Endodermal cell (in vitro differentiated cells): ENCODE measurements around the gene ESYT3. TPM values are rescaled to one million over a fixed set of nuclear protein-coding genes. Genes with fewer than 3 reads are reported as not detected.
"Not testable (repeated sequence)": the region's sequence is repeated elsewhere in the genome, so short reads cannot be mapped to it uniquely, and the experiment has no call there.

Experiments
- DNase-seq: peaks from one replicate; pipeline ENCODE4 v3.0.0-alpha.2; 2017
- H3K27ac ChIP-seq: 2 replicates; pipeline ENCODE4 v1.5.1; 2013; ENCODE audit warnings: mild to moderate bottlenecking, low read depth, low read length, moderate library complexity
- H3K27me3 ChIP-seq: 2 replicates; pipeline ENCODE4 v1.6.1; 2013; ENCODE audit warnings: mild to moderate bottlenecking, low read length, moderate library complexity; ENCODE audit not compliant: insufficient read depth, control insufficient read depth, poor library complexity, severe bottlenecking
- H3K36me3 ChIP-seq: 2 replicates; pipeline ENCODE4 v1.7.0; 2013; ENCODE audit warnings: mild to moderate bottlenecking, low read length, moderate library complexity; ENCODE audit not compliant: control insufficient read depth, insufficient read depth
- H3K4me1 ChIP-seq: one replicate; pipeline ENCODE4 v1.7.0; 2013; ENCODE audit warnings: low read length; ENCODE audit not compliant: control insufficient read depth, insufficient read depth
- H3K4me3 ChIP-seq: 2 replicates; pipeline ENCODE4 v1.5.1; 2013; ENCODE audit warnings: mild to moderate bottlenecking, low read length, moderate library complexity
- H3K9ac ChIP-seq: 2 replicates; pipeline ENCODE4 v1.6.1; 2013; ENCODE audit warnings: mild to moderate bottlenecking, low read length, moderate library complexity; ENCODE audit not compliant: poor library complexity, severe bottlenecking; ENCODE audit errors: extremely low read depth
- H3K9me3 ChIP-seq: 2 replicates; pipeline ENCODE4 v1.6.1; 2013; ENCODE audit warnings: mild to moderate bottlenecking, low read length, moderate library complexity; ENCODE audit not compliant: control insufficient read depth
- H3K27ac Mint-ChIP-seq: 2 replicates; pipeline ENCODE4 v1.8.0; 2020; ENCODE audit warnings: mixed read lengths
- H3K27me3 Mint-ChIP-seq: 2 replicates; pipeline ENCODE4 v1.8.0; 2021; ENCODE audit warnings: mild to moderate bottlenecking, mixed read lengths; ENCODE audit not compliant: insufficient read depth
- H3K36me3 Mint-ChIP-seq: 2 replicates; pipeline ENCODE4 v1.8.0; 2020; ENCODE audit warnings: low read depth, mixed read lengths
- H3K4me1 Mint-ChIP-seq: 2 replicates; pipeline ENCODE4 v1.8.0; 2020; ENCODE audit warnings: mixed read lengths
- H3K4me3 Mint-ChIP-seq: 2 replicates; pipeline ENCODE4 v1.8.0; 2020; ENCODE audit warnings: mild to moderate bottlenecking, moderate library complexity, mixed read lengths
- H3K9me3 Mint-ChIP-seq: 2 replicates; pipeline ENCODE4 v1.8.0; 2020; ENCODE audit warnings: mild to moderate bottlenecking, mixed read lengths
- WGBS, 2 experiments: methylation state at CpG; one replicate each; pipeline versions ENCODE4 v1.1.5 to v1.1.7; 2013; ENCODE audit warnings: missing lambda C conversion rate in 2 of 2, mixed read lengths in 1 of 2; ENCODE audit not compliant: insufficient coverage in 1 of 2, insufficient read length in 1 of 2; 5-methylcytosine and 5-hydroxymethylcytosine counted together
- total RNA-seq, 2 donors: library from RNA; stranded (reverse); fragmentation: NEBNext Ultra II Directional in 1 of 2; extraction: Animal tissue kit (Norgen Biotek cat#: 25700) in 1 of 2; gene quantifications; 2 replicates in 1 of 2; 3 replicates in 1 of 2; pipeline ENCODE4 v1.2.1, GENCODE V29; 2021
- TF ChIP-seq, protein P1 (sequence below): fragments of 200-600 bp; sonication (generic); conservative IDR thresholded peaks from 2 replicates; pipeline ENCODE4 v1.5.0; 2021; ENCODE audit warnings: antibody characterized with exemption, mild to moderate bottlenecking

The ESYT3 gene
- total RNA-seq, 2 donors from 2014 or later: 7.7 to 10.2 TPM

DNA sequence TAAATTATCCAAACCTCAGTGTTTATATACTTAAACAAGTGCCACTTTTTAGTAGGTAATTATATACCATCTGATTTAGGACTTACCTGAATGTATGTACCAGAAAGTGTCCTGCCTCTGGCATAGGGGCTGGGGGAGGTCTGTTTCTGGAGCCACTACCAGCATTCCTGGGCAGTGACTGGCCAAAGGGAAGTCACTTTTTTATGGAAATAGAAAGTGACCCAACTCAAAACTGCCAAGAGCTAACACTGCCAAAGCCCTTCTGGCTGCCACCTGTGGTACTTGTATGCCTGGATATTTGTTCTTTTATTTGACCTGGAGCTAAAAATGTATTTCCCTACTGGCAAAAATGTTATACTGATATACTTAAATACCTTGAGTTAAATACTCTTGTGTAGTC is 42.7 kb downstream of the ESYT3 start:
- TF ChIP-seq, protein P1, sequence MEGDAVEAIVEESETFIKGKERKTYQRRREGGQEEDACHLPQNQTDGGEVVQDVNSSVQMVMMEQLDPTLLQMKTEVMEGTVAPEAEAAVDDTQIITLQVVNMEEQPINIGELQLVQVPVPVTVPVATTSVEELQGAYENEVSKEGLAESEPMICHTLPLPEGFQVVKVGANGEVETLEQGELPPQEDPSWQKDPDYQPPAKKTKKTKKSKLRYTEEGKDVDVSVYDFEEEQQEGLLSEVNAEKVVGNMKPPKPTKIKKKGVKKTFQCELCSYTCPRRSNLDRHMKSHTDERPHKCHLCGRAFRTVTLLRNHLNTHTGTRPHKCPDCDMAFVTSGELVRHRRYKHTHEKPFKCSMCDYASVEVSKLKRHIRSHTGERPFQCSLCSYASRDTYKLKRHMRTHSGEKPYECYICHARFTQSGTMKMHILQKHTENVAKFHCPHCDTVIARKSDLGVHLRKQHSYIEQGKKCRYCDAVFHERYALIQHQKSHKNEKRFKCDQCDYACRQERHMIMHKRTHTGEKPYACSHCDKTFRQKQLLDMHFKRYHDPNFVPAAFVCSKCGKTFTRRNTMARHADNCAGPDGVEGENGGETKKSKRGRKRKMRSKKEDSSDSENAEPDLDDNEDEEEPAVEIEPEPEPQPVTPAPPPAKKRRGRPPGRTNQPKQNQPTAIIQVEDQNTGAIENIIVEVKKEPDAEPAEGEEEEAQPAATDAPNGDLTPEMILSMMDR: no peak
- Histone ChIP-seq H3K27ac (no peak overlapping the region), H3K27me3 (no peaks in the 10 kb centered on the region), H3K4me3 (no peak overlapping the region), H3K9me3 (no peaks in the 10 kb centered on the region), H3K36me3 (peaks cover 8% of the 10 kb centered on the region), H3K9ac (no peak overlapping the region), H3K4me1 (no peaks in the 10 kb centered on the region)
- peaks cover 5% of the 10 kb centered on the region for H3K4me1 Mint-ChIP-seq
- no peaks in the 10 kb centered on the region for H3K9me3 Mint-ChIP-seq
- peaks cover 4% of the 10 kb centered on the region for H3K36me3 Mint-ChIP-seq
- DNase-seq: no peak
- no peaks in the 10 kb centered on the region for H3K27me3 Mint-ChIP-seq
- no peak overlapping the region for H3K4me3 Mint-ChIP-seq
- no peak overlapping the region for H3K27ac Mint-ChIP-seq

GRCh38 chr3:138477801-138478200 is 43.4 kb downstream of the ESYT3 start:
- Mint-ChIP-seq H3K9me3 (no peaks in the 10 kb centered on the region), H3K4me3 (no peak overlapping the region), H3K36me3 (peaks cover 4% of the 10 kb centered on the region), H3K4me1 (peaks cover 5% of the 10 kb centered on the region), H3K27ac (no peak overlapping the region), H3K27me3 (no peaks in the 10 kb centered on the region)
- no peak overlapping the region for H3K27ac ChIP-seq
- H3K9ac ChIP-seq: no peak overlapping the region
- H3K4me1 ChIP-seq: no peaks in the 10 kb centered on the region
- H3K9me3 ChIP-seq: no peaks in the 10 kb centered on the region
- TF ChIP-seq, protein P1: no peak
- DNase-seq: no peak
- WGBS, 2 experiments: 93 to 100% methylated on average over 2 to 3 of the region's 3 CpGs
- H3K27me3 ChIP-seq: no peaks in the 10 kb centered on the region
- peaks cover 8% of the 10 kb centered on the region for H3K36me3 ChIP-seq
- no peak overlapping the region for H3K4me3 ChIP-seq

- TF ChIP-seq, protein P1: peak; percentile 95
- peak; percentile 88 for DNase-seq
- no peaks in the 10 kb centered on the region for H3K27me3 Mint-ChIP-seq
- H3K9me3 Mint-ChIP-seq: peaks cover 8% of the 10 kb centered on the region
- 31% methylated on average over 4 of the region's 4 CpGs; no CpG with 5 or more reads in 1 of the 2 experiments for WGBS, 2 experiments
- no peak overlapping the region for H3K4me3 ChIP-seq
- peaks cover 5% of the 10 kb centered on the region for H3K4me1 Mint-ChIP-seq
- H3K36me3 ChIP-seq: peaks cover 8% of the 10 kb centered on the region
- peaks cover 7% of the 10 kb centered on the region for H3K36me3 Mint-ChIP-seq
- no peaks in the 10 kb centered on the region for H3K4me1 ChIP-seq
- no peak overlapping the region for H3K27ac ChIP-seq
- H3K27me3 ChIP-seq: no peaks in the 10 kb centered on the region
- no peak overlapping the region for H3K4me3 Mint-ChIP-seq
- H3K9ac ChIP-seq: no peak overlapping the region
- H3K9me3 ChIP-seq: peaks cover 7% of the 10 kb centered on the region
- H3K27ac Mint-ChIP-seq: no peak overlapping the region
Measured at GRCh38 chr3:138479438-138479863, 45.0 kb downstream of the ESYT3 start.

DNA sequence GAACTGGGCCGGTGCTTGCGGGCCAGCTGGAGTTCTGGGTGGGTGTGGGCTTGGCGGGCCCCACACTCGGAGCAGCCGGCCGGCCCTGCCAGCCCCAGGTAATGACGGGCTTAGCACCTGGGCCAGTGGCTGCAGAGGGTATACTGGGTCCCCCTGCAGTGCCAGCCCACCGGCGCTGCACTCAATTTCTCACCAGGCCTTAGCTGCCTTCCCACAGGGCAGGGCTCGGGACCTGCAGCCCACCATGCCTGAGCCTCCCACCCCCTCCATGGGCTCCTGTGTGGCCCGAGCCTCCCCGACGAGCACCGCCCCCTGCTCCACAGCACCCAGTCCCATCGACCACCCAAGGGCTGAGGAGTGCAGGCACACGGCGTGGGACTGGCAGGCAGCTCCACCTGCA is 50.3 kb downstream of the ESYT3 start:
- not testable (repeated sequence) for H3K27me3 Mint-ChIP-seq, DNase-seq, H3K4me1 ChIP-seq, H3K4me1 Mint-ChIP-seq, H3K9ac ChIP-seq, H3K27ac ChIP-seq, H3K4me3 Mint-ChIP-seq, H3K27ac Mint-ChIP-seq, H3K4me3 ChIP-seq, H3K27me3 ChIP-seq, H3K36me3 ChIP-seq
- H3K9me3 ChIP-seq: peaks cover 45% of the 10 kb centered on the region
- H3K9me3 Mint-ChIP-seq: peaks cover 55% of the 10 kb centered on the region
- 98 to 100% methylated on average over 4 to 17 of the region's 17 CpGs for WGBS, 2 experiments
- peaks cover 44% of the 10 kb centered on the region for H3K36me3 Mint-ChIP-seq

GRCh38 chr3:138486580-138486979 is 52.2 kb downstream of the ESYT3 start:
- peaks cover 64% of the 10 kb centered on the region for H3K9me3 ChIP-seq
- not testable (repeated sequence) for H3K4me1 Mint-ChIP-seq, H3K9ac ChIP-seq, H3K27ac ChIP-seq, DNase-seq, H3K4me3 Mint-ChIP-seq, H3K27me3 ChIP-seq, H3K27me3 Mint-ChIP-seq, H3K27ac Mint-ChIP-seq, H3K4me1 ChIP-seq
- peaks cover 73% of the 10 kb centered on the region for H3K9me3 Mint-ChIP-seq
- peak overlapping the region; percentile 36 for H3K4me3 ChIP-seq
- H3K36me3 ChIP-seq: peaks cover 17% of the 10 kb centered on the region
- 91 to 95% methylated on average over 4 to 6 of the region's 6 CpGs for WGBS, 2 experiments
- H3K36me3 Mint-ChIP-seq: peaks cover 61% of the 10 kb centered on the region
